CD4-positive, alpha-beta T cell treated with Interleukin-1 beta for 1 hour (primary cell): ENCODE results near the gene NPIPA8.
"Not testable (repeated sequence)": the region's sequence is repeated elsewhere in the genome, so short reads cannot be mapped to it uniquely, and the experiment has no call there.

Experiments used
- DNase-seq, 2 donors: peaks; one replicate each; pipeline ENCODE4 v3.0.0-alpha.2; 2020 to 2022

NPIPA8 gene

DNA sequence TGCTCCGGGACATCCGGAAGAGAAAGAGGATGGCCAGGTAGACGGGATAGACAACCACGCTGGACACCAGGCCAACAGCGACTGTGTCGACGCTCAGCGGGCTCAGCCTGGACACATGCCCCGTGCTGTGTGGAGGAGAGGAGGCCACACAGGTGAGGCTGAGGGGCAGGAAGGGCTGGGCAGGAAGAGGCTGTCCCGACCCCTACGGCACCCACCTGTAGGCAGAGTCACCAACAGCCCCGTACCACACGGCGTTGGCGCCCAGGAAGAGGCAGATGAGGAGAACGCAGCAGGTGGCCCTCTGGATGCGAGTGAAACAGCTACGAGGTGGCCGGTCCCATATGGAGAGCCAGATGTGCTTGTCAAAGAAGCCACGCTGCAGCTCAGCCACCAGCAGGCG lies at the start of gene NPIPA8:
TSS of gene NPIPA8 (minus strand) at position 101 of the 400 bp plus-strand sequence. CDS start 4,074 bp downstream, outside the sequence.
- DNase-seq = not testable (repeated sequence)

DNA sequence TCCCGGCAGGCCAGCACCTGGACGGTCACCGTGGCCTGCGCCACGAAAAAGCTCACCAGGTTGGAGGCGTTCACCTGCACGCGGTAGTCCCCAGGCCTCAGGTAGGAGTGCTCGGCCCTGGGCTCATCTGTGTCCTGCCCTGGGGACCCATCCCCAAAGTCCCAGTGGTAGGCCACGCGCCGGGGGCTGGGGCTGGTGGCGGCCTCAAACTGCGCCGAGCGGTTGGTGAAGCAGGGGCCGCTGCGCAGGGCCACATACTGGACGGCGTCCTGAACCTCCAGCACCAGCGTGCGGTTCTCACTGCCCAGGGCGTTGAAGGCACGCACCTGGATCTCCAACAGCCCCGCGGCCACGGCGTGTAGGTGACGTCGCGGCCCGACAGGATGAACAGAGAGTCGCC lies 48.7 kb upstream of the NPIPA8 start:
- not testable (repeated sequence) for DNase-seq

DNA sequence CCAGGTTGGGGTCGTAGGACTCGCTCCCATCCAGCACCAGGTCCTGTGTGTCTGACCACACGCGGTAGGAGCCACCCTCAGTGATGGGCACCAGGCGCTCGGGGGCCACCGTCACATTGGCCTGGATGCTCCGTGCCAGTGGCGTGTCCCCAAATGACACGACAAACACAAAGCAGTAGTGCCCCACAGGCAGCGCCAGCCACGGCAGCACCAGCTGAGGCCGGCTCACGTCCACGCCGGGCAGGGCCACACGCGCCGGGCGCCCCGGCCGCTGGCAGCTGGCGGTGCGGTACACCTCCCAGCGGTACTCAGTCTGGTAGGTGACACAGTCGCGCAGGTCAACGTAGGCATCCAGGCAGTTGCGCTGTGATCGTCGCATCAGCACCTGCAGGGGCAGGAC lies 48.3 kb upstream of the NPIPA8 start:
- not testable (repeated sequence) for DNase-seq

DNA sequence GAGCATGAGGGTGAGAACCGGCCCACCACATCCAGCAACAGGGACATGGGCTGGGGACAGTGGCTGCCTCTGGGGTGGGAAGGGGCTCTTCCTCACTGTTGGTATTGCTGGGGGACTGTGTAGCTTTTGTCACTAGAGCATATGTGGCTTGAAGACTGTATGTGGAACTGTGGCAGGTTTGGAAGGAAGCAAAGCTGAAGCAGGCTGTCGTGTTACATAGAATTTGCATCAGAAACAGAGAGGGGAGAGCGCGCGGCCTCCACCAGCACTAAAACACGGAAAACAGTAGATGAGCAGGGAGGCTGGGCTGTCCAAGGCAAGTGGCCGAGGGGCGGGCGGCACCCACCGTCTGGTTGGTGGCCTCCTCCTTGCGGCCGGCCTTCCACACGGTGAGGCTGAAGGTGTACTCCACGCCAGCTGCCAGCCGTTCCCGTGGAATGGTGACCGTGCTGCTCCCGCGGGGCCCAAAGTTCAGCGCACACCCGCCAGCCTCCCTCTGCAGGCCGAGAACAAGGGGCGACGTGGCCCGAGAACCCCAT lies 47.6 kb upstream of the NPIPA8 start:
- DNase-seq = not testable (repeated sequence)

DNA sequence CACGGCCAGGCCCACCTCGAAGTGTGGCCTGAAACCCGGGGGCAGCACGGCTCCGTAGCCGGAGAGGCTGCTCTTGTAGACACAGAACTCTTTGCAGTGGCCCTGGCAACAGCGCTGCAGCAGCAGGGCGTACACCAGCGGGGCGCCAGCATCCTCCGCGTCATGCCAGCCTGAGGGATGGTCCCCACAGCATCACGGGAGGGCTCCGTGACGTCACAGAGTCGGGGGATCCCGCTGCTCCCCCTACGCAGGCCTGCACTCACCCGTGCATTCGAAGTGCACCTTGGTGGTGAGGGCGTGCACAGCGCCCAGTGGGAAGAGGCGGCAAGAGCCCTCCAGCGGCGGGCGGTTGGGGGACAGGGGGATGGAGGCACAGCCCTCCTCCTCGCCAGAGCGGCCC lies 46.2 kb upstream of the NPIPA8 start:
- DNase-seq = not testable (repeated sequence)

DNA sequence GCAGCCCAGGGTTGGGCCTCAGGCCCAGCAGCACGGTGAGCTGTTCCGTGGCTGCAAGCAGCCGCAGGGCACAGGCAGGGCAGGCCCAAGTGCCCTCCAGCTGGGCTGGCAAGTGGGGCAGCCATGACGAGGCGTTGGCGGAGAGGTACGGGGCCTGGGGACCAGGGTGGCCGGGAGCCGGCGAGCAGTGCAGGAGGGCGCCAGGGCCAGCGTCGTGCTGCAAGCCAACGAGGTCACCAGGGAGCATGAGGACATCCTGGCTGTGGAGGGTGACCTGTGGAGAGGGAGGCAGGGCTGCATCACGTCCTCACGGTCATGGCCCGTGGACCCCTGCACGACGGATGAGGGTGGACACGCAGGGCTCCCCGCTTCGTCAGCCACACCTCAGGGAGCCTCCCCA lies 11.2 kb upstream of the NPIPA8 start:
- DNase-seq = peak in 1 of 2 donors; percentile 0

DNA sequence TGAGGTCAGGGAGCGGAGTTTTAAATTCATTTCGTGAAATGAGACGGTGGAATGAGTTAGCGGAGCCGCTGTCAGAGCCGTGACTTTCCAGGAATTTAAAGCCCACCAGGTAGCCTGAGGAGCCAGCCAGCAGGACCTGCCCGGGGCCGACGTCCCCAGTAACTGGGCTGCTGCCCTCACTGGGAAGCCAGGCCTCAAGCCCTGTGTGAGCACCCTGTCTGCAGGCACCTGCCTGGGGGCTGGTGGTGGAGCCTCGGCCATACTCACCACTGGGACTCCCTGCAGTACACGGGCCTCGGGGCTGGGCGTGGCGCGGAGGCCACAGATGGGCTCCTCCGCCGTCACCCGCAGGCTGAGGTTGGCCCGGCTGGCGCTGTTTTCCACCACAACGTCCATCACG lies 10.5 kb upstream of the NPIPA8 start:
- DNase-seq = not testable (repeated sequence)

DNA sequence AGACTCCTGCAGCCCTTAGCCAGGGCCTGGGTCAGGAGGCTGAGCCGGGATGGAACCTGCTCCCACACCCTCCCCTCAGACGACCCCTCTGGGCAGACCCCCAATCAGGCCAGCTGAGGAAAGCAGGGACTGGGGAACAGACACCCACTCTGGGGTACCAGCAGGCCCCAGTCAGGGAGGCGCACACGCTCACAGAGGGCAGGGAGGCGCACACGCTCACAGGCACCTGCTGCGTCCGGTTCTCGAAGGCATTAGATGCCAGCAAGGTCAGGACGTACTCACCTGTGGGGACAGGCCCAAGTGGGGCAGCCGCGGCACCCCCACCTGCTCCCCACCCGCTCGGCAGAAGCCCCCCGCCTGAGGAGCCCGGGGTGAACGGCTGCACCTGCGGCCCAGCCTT lies 8.1 kb upstream of the NPIPA8 start:
- DNase-seq = not testable (repeated sequence)

DNA sequence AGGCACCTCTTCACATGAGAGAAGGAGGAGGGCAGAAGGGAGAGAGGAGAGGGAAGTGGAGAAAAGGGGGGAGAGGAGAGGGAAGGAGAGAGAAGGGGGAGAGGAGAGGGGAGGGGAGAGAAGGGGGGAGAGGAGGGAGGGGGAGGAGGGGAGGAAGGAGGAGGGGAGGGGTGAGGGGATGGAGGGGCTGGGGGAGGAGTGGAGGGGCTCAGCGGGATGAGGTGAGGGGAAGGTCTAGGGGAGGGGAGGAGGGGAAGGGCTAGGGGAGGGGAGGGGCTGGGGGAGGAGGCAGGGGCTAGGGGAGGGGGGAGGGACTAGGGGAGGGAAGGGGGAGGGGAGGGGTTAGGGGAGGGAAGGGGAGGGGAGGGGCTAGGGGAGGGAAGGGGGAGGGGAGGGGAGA lies 5.5 kb upstream of the NPIPA8 start:
- not testable (repeated sequence) for DNase-seq

DNA sequence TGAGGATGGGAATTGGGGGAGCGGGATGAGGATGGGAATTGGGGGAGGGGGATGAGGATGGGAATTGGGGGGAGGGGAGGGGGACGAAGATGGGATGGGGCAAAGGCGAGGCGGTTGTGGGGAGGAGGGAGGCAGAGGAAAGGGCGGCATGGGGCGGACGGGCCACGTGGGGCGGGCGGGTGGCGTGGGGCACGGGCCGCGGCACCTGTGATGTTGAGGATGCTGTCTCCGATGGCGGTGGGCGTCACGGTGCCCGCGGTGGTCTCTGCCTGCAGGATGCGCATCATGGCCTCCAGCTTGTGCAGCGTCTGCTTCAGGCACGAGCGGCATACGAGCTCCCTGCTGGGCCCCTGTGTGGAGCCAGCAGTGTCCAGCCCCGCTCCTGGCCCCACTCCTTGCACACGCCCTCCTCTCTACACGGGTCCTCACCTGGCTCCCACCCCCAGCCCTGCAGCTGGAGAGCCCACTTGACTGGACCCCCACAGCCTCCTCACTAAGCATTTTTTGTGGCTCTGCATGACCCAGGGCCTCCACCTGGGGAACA lies 5.0 kb upstream of the NPIPA8 start:
- DNase-seq = not testable (repeated sequence)

DNA sequence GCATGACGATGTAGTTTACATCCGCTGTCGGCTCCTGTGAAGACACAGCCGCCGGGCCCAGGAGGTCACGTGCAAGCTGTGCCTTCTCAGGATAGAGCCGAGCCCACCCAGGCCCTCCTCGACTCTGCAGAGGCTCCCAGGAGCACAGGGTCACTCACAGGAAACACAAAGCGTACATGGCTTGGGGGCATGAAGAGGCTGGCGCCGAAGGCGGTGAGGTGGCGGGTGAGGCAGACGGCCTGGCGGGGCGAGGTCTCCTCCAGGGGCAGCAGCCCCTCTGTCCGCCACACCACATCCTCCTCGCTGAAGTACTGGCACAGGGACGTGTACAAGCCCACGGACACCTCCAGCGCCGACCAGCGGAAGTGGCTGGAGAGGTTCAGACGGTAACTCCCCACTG lies 2.7 kb upstream of the NPIPA8 start:
- not testable (repeated sequence) for DNase-seq

DNA sequence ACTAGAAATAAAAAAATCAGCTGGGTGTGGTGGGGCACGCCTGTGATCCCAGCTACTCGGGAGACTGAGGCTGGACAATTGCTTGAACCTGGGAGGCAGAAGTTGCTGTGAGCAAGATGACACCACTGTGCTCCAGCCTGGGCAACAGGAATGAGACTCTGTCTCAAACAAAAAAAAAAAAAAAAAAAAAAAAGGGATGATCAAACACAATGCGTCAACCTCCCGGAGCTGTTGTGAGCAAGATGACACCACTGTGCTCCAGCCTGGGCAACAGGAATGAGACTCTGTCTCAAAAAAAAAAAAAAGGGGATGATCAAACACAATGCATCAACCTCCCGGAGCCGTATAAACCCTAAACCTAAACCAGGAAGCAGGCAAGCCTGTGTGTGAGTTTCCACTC lies 24.7 kb downstream of the NPIPA8 start:
- not testable (repeated sequence) for DNase-seq

DNA sequence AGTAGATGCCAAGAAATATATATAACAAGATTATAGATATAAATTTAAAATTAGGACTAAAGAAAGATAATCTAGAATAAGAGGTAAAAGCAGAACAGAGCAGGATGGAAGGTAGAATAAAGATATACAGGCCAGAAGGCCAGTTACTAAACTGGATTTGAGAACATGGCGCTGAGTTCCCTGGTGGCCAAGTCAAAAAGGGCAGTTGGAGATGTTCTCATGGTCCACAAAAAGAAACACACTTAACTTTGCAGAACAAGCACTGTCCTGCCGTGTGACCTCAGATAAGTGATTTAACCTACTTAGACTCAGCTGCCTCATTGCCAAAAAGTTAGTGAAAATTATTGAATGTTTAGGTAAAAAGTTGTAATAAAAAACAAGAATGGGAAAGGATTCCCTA lies 27.4 kb downstream of the NPIPA8 start:
- DNase-seq = not testable (repeated sequence)

DNA sequence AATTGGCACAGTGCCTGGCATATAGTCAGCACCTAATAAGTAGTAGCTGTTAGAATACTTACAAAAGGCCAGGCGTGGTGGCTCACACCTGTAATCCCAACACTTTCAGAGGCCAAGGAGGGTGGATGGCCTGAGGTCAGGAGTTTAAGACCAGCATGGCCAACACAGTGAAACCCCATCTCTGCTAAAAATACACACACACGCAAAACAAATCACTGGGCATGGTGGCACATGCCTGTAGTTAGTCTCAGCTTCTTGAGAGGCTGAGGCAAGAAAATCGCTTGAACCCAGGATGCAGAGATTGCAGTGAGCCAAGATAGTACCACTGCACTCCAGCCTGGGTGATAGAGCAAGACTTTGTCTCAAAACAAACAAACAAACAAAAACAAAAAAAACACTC lies 29.3 kb downstream of the NPIPA8 start:
- not testable (repeated sequence) for DNase-seq

DNA sequence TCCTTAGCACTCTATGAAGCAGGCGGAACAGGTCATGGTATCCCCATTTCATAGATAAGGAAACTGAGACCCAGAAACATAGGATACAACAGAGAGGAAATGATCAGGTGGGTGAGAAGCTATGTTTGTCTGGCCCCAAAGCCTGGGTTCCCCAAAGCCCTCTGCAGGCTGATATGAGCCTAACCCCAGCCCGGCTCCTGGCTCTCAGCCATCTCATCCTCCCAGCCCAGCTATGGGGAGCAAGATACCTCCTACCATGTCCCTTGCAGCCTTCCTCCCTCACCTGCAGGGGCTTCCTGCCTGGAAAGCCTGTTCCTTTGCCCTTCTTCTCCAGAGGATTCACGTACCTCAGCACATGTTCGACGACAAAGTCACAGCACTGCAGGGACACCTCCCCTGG lies 30.5 kb downstream of the NPIPA8 start:
- DNase-seq = not testable (repeated sequence)

DNA sequence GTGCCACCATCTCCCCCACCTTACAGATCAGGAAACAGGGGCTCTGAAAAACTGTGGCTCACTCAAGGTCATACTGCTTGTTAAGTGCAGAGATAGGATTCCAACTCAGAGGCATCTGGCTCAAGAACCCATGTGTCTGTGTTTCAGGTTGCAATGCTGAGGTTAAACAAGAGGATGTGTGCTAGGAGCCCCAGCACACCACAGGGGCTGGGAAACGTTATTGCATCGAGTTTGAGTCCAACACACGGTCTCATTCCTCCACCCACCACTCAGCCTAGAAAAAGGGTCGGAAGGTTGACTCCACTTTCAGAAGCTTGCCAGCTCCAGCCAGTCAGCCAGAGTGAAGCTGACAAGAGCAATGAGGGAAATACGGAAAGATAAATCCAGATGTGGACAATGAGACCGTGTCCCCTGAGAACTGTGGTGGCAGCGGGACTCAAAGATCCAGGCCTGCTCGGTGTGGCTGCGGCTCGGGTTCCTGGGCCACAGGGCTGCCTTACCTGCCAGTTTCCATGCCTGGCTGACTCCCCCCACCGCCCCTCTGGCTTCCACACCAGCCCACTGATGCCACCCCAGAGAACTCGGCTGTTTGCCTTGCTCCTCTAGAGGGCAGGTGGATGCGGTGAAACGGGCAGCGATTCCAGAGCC lies 33.4 kb downstream of the NPIPA8 start:
- DNase-seq = not testable (repeated sequence)

DNA sequence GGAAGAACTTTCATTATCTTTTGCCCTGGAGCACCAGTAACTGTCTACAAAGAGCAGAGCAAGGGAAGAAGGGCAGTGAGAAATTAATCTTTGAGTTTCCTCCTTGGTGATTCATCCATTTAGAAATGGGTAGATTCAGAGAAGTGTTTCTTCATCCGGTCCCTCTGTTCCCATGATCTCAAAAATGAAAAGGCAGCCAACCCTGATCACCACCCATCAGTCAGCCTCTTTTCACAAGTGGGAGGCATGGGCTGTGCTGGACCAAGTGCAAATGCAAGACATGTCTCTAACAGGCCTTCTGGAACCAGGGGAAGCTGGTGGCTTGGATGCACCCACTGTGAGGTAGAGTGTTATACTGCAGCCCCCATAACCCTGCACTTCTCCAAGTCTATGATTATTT lies 38.8 kb downstream of the NPIPA8 start:
- DNase-seq = not testable (repeated sequence)

DNA sequence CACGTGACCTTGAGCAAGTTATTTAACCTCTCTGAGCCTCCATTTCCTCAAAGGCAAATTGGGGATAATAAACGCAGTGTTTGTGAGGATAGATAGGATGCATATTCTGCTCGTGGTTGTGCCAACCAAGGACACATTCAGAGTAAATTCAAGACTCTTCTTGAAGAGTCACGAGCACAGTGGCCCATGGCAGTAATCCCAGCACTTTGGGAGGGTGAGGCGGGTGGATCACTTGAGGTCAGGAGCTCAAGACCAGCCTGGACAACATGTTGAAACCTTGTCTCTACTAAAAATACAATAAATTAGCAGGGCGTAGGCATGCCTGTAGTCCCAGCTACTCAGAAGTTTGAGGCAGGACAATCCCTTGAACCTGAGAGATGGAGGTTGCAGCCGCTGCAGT lies 39.6 kb downstream of the NPIPA8 start:
- not testable (repeated sequence) for DNase-seq

DNA sequence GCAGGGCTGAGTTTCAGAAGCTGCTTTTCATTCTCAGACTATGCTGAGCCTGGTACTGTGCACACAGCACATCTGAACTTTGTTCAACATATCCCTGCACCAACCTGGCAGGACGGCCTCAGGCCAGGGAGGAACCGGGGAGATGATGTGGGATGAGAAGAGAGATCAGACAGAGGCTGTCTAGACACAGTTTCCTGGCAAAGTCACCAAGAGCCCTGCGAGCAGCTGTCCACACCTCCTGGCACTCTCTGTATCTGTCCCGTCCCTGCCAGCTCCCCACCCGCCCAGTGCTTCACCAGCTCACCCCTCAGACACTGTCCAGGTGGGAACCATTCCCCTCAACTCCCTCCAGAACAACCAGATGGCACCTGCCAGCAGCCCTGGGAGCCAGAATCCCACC lies 42.2 kb downstream of the NPIPA8 start:
- not testable (repeated sequence) for DNase-seq

DNA sequence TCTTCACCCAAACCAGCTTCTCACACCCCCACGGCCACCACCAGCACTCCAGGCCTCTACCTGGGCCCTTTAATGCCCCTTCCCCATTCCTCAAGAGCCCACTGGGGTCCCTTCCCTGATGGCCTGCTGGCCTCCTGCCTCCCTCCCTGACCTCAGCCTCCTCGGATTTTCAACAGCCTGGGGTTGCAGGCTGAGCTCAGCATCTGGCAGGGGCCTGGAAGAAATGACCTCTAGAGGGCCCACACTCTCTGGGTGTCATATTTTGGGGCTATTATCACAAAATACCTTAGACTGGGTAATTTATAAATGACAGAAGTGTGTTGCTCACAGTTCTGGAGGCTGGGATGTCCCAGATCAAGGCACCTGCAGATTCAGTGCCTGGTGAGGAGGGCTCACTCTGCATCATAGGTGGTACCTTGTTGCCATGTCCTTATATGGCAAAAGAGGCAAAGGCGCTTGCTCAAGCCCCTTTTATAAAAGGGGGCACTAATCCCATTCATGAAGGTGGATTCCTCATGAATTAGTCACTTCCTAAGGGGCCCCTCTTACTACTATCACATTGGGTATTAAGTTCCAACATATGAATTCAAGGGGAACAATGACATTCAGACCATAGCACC lies 43.1 kb downstream of the NPIPA8 start:
- DNase-seq = not testable (repeated sequence)

DNA sequence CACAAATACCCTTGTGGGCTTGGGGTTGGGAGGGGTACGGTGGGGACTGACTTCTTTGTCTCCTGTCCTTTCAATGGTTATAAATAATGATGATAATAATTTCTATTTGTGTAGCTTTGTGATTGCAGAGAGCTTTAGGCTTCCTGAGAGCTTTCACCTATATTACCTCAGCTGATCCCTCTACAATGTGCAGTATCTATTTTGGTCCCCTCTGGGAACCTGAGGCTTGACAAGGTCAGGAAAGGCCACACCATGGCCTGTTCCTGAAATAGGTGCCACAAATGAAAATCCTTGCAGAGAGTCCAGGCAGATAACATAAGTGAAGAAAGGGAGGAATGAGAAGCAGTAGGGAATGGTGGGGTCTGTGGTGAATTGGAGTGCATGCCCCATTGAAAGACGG lies 45.6 kb downstream of the NPIPA8 start:
- not testable (repeated sequence) for DNase-seq

DNA sequence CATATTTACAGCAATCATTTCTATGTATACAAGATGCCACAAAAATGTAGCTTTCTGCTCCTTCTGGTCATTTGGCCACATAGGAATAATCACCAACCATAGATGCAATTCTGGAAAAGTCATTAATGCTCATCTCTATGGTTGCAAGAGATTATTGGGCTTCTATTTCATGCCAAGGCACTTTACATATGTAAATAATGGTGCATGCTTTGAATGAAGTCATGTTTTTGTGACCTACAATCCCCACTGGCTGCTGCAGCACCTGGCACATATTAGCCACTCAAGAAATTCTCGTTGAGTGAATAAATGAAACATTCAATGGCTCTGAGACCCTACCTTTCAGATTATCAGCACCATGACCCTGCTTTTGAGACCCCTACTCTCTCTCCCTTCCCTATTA lies 50.2 kb downstream of the NPIPA8 start:
- not testable (repeated sequence) for DNase-seq

DNA sequence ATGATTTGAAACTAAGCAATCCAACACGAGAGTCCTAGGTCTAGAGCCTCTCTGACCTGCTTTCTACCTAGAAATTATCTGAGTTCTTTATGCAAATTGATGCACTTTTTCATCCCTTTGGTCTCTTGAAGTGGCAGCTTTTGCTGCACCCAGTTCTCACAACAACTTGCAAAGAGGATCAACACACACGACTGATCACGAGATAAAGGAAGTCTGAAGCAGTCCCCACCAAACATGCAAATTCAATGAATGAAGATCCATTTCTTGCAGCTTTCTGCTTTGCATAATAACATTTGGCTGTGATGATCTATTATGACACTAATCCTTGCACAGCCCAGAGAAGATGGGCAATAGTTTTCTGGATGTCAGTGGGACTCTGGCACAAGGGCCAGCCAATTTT lies 56.2 kb downstream of the NPIPA8 start:
- not testable (repeated sequence) for DNase-seq

DNA sequence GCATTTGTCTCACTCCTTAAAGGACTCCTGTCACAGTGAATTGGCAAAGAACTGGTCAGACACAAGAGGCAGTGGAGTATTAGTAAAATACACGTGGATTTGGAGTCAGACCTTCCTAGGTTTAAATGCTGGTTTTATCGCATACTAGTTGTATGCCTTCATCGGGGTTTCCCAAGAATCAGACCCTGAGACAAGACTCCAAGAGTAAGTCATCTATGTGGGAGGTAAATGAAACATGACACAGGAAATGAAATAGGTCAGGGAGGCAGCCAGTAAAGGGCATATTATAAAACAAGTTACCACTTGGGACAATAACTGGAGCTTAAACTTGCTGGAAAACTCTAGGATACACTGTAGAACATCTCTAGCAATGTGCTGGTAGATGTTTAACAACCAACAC lies 59.8 kb downstream of the NPIPA8 start:
- not testable (repeated sequence) for DNase-seq
